Trophoblast cell (in vitro differentiated cells and primary cell): ENCODE measurements around the gene NOX4.

ENCODE experiments used
- DNase-seq, 2 donors: peaks; one replicate each; pipeline ENCODE4 v3.0.0-alpha.2; 2016
- H2AFZ ChIP-seq: 2 replicates; pipeline ENCODE4 v1.6.1; 2013; ENCODE audit warnings: low read length, moderate library complexity, mild to moderate bottlenecking; ENCODE audit not compliant: insufficient read depth, poor library complexity
- H2AK5ac ChIP-seq: 2 replicates; pipeline ENCODE4 v1.6.1; 2013; ENCODE audit warnings: mild to moderate bottlenecking, low read length
- H2BK120ac ChIP-seq: 2 replicates; pipeline ENCODE4 v1.6.1; 2013; ENCODE audit warnings: low read length, mild to moderate bottlenecking, moderate library complexity; ENCODE audit not compliant: insufficient read depth, poor library complexity
- H2BK12ac ChIP-seq: 2 replicates; pipeline ENCODE4 v1.6.1; 2013; ENCODE audit warnings: mild to moderate bottlenecking, low read length, moderate library complexity
- H2BK5ac ChIP-seq: 2 replicates; pipeline ENCODE4 v1.6.1; 2013; ENCODE audit warnings: low read length, low read depth, moderate library complexity, mild to moderate bottlenecking; ENCODE audit not compliant: poor library complexity
- H3K14ac ChIP-seq: 2 replicates; pipeline ENCODE4 v1.6.1; 2013; ENCODE audit warnings: mild to moderate bottlenecking, low read length
- H3K18ac ChIP-seq: 2 replicates; pipeline ENCODE4 v1.6.1; 2013; ENCODE audit warnings: mild to moderate bottlenecking, low read length
- H3K23ac ChIP-seq: 2 replicates; pipeline ENCODE4 v1.6.1; 2013; ENCODE audit warnings: low read length
- H3K27ac ChIP-seq: 2 replicates; pipeline ENCODE4 v1.5.1; 2013; ENCODE audit warnings: low read depth, mild to moderate bottlenecking, inconsistent platforms, low read length, moderate library complexity
- H3K27me3 ChIP-seq: 2 replicates; pipeline ENCODE4 v1.6.1; 2013; ENCODE audit warnings: inconsistent platforms, mild to moderate bottlenecking, low read length, moderate library complexity; ENCODE audit not compliant: insufficient read depth
- H3K36me3 ChIP-seq, 2 experiments: 1 replicate in 1 of 2; 2 replicates in 1 of 2; pipeline ENCODE4 v1.6.1; 2013; ENCODE audit warnings: low read length in 2 of 2, mild to moderate bottlenecking in 2 of 2, moderate library complexity in 1 of 2; ENCODE audit not compliant: insufficient read depth in 2 of 2, control insufficient read depth in 1 of 2
- H3K4ac ChIP-seq: 2 replicates; pipeline ENCODE4 v1.6.1; 2013; ENCODE audit warnings: low read depth, mild to moderate bottlenecking, low read length, moderate library complexity
- H3K4me1 ChIP-seq, 2 experiments: 1 replicate in 1 of 2; 2 replicates in 1 of 2; pipeline ENCODE4 v1.6.1; 2013; ENCODE audit warnings: low read length in 2 of 2, mild to moderate bottlenecking in 2 of 2, moderate library complexity in 1 of 2; ENCODE audit not compliant: insufficient read depth in 2 of 2, control insufficient read depth in 1 of 2
- H3K4me2 ChIP-seq: 2 replicates; pipeline ENCODE4 v1.6.1; 2013; ENCODE audit warnings: inconsistent platforms, mild to moderate bottlenecking, low read length, moderate library complexity
- H3K4me3 ChIP-seq: 2 replicates; pipeline ENCODE4 v1.5.1; 2013; ENCODE audit warnings: mild to moderate bottlenecking, low read depth, low read length, inconsistent platforms
- H3K79me1 ChIP-seq: one replicate; pipeline ENCODE4 v1.6.1; 2013; ENCODE audit warnings: low read length
- H3K79me2 ChIP-seq: 2 replicates; pipeline ENCODE4 v1.6.1; 2013; ENCODE audit warnings: low read length, mild to moderate bottlenecking; ENCODE audit not compliant: control insufficient read depth, insufficient read depth, poor library complexity
- H3K9ac ChIP-seq: 2 replicates; pipeline ENCODE4 v1.6.1; 2013; ENCODE audit warnings: mild to moderate bottlenecking, low read length
- H3K9me3 ChIP-seq: 2 replicates; pipeline ENCODE4 v1.6.1; 2013; ENCODE audit warnings: low read depth, mild to moderate bottlenecking, control low read depth, inconsistent platforms, low read length; ENCODE audit not compliant: insufficient read depth
- H4K12ac ChIP-seq: 2 replicates; pipeline ENCODE4 v1.6.1; 2013; ENCODE audit warnings: low read depth, mild to moderate bottlenecking, low read length, moderate library complexity
- H4K8ac ChIP-seq: 2 replicates; pipeline ENCODE4 v1.6.1; 2013; ENCODE audit warnings: low read depth, mild to moderate bottlenecking, low read length, moderate library complexity
- H4K91ac ChIP-seq: one replicate; pipeline ENCODE4 v1.6.1; 2013; ENCODE audit warnings: low read depth, mild to moderate bottlenecking, low read length, moderate library complexity
- WGBS: extraction: QIAGEN DNeasy Blood & Tissue Kit; methylation state at CpG from one replicate; pipeline ENCODE4 v1.1.7; 2013; ENCODE audit warnings: missing lambda C conversion rate; ENCODE audit not compliant: insufficient read length, insufficient coverage; ENCODE audit errors: extremely low coverage; 5-methylcytosine and 5-hydroxymethylcytosine counted together

Gene NOX4

DNA sequence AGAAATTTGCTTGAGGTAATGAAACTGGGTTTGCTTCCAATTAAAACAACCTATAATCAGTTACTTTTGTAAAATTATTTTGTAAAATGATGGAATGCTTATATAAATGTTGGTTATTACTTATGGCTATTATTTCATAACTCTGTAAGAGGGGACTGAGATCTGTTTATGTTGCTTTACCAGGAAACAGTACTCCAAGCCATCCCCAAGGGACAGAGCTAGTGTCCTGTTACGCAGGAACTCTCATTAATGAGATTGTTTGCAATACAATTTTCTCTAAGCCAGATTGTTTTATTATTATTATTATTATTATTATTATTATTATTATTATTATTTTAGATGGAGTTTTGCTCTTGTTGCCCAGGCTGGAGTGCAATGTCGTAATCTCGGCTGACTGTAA, 2.3 kb upstream of the NOX4 start:
- peaks cover 24% of the 10 kb centered on the region for H3K79me1 ChIP-seq
- no peak overlapping the region for H3K4me3 ChIP-seq
- H2AK5ac ChIP-seq, result peak overlapping the region; percentile 93
- H4K8ac ChIP-seq, result no peak overlapping the region
- H2BK5ac ChIP-seq, result no peak overlapping the region
- no peak overlapping the region for H3K23ac ChIP-seq
- no CpG with 5 or more reads among the region's 3 CpGs for WGBS
- peak overlapping the region; percentile 82 for H3K18ac ChIP-seq
- no peaks in the 10 kb centered on the region for H3K9me3 ChIP-seq
- H3K4ac ChIP-seq, result no peak overlapping the region
- peak overlapping the region; percentile 96 for H2BK12ac ChIP-seq
- no peak overlapping the region for H3K9ac ChIP-seq
- peak overlapping the region; percentile 94 for H4K91ac ChIP-seq
- no peak overlapping the region for H3K27ac ChIP-seq
- H3K4me2 ChIP-seq, result no peak overlapping the region
- peak overlapping the region; percentile 98 for H2BK120ac ChIP-seq
- no peak overlapping the region for H4K12ac ChIP-seq
- peaks cover 7 to 9% of the 10 kb centered on the region in 2 experiments for H3K4me1 ChIP-seq
- no peak overlapping the region for H2AFZ ChIP-seq
- H3K14ac ChIP-seq, result no peak overlapping the region
- peaks cover 5% of the 10 kb centered on the region for H3K79me2 ChIP-seq
- H3K36me3 ChIP-seq, result no peaks in the 10 kb centered on the region
- no peaks in the 10 kb centered on the region for H3K27me3 ChIP-seq
- DNase-seq, result no peak

DNA sequence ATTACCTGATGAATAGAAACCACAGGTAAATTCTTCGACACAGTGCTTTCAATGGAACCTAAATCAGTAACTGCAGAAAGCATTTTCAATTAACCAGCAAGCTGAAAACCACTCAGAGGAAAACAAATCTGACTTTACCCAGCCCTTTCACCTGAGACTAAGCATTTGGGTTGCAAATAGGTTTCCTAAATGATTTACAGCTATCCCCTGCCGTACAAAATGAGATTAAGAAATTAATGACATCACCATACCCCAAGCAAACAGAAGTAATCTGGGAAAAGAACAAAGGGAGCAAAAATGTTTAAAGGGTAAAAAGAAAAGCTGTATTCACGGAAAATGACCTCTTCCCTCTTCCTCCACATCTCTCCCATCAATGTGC, 584 bp downstream of the NOX4 start:
- Histone ChIP-seq H3K14ac (no peak overlapping the region), H2AFZ (no peak overlapping the region), H3K4ac (no peak overlapping the region), H3K4me2 (peak overlapping the region; percentile 63), H4K91ac (peak overlapping the region; percentile 97), H4K8ac (no peak overlapping the region), H3K79me2 (peaks cover 5% of the 10 kb centered on the region), H2AK5ac (no peak overlapping the region), H2BK120ac (peak overlapping the region; percentile 97), H3K36me3 (no peaks in the 10 kb centered on the region), H3K9ac (peak overlapping the region; percentile 95), H3K9me3 (no peaks in the 10 kb centered on the region), H3K23ac (no peak overlapping the region), H3K79me1 (peaks cover 24% of the 10 kb centered on the region), H3K27me3 (no peaks in the 10 kb centered on the region), H2BK5ac (no peak overlapping the region), H3K4me3 (no peak overlapping the region), H3K4me1 (peaks cover 7 to 8% of the 10 kb centered on the region in 2 experiments), H2BK12ac (no peak overlapping the region), H3K18ac (no peak overlapping the region), H3K27ac (peak overlapping the region; percentile 78), H4K12ac (no peak overlapping the region)
- WGBS, result no CpG with 5 or more reads among the region's 3 CpGs
- no peak for DNase-seq

DNA sequence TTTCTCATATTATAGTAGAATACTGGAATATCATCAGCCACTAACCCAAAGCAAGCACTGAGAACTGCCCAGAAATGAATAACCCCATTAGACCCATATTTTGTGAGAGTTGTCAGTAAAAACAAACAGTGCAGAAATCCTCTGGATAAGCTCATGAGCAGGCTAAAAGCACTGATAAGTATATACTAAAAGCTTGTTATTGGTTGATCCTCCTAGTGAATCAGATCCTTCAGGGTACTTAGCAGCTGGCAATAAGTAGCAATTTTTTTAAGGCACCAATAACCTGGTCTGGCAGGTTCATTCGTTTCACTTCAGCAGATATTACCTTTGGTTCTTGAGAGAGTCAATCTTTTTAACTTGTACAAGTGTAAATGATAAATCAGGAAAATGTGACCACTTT, 1.2 kb downstream of the NOX4 start:
- no peak overlapping the region for H2AK5ac ChIP-seq
- no peaks in the 10 kb centered on the region for H3K36me3 ChIP-seq
- no peak overlapping the region for H4K91ac ChIP-seq
- H3K23ac ChIP-seq, result no peak overlapping the region
- no peak overlapping the region for H2BK5ac ChIP-seq
- H3K27ac ChIP-seq, result peak overlapping the region; percentile 10
- no peak overlapping the region for H2BK12ac ChIP-seq
- H4K8ac ChIP-seq, result no peak overlapping the region
- H3K27me3 ChIP-seq, result no peaks in the 10 kb centered on the region
- H3K79me2 ChIP-seq, result peaks cover 5% of the 10 kb centered on the region
- H4K12ac ChIP-seq, result no peak overlapping the region
- WGBS, result no CpG with 5 or more reads among the region's 1 CpG
- H3K18ac ChIP-seq, result no peak overlapping the region
- H3K79me1 ChIP-seq, result peaks cover 20% of the 10 kb centered on the region
- peaks cover 4 to 5% of the 10 kb centered on the region in 2 experiments for H3K4me1 ChIP-seq
- H3K9me3 ChIP-seq, result no peaks in the 10 kb centered on the region
- peak overlapping the region; percentile 63 for H3K4me2 ChIP-seq
- no peak overlapping the region for H3K4ac ChIP-seq
- no peak overlapping the region for H3K4me3 ChIP-seq
- H2BK120ac ChIP-seq, result no peak overlapping the region
- DNase-seq, result no peak
- no peak overlapping the region for H2AFZ ChIP-seq
- no peak overlapping the region for H3K14ac ChIP-seq
- no peak overlapping the region for H3K9ac ChIP-seq

DNA sequence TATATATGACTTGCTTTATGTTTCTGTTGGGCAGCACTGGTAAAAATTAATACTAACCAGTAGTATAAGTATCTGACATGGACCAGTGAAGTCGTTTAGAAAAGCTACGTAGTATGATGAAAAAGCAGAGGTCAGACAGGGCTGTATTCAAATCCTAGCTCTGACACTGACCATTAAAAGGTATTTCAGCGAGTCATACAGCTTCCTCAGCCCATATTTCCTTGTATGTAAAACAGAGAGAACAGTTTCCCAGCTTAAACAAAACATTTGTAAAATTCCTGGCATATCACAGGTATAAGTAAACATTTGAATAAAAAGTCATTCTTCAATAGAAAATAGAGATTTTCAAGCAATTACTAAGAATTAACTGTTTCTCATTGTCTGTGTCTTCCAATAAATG, 4.2 kb downstream of the NOX4 start:
- Histone ChIP-seq H2AK5ac (no peak overlapping the region), H3K4me1 (peaks cover 4 to 5% of the 10 kb centered on the region in 2 experiments), H3K36me3 (no peaks in the 10 kb centered on the region), H3K9ac (no peak overlapping the region), H2BK120ac (no peak overlapping the region), H4K12ac (no peak overlapping the region), H3K23ac (no peak overlapping the region), H3K79me1 (peaks cover 11% of the 10 kb centered on the region), H3K14ac (no peak overlapping the region), H3K4ac (no peak overlapping the region), H4K8ac (no peak overlapping the region), H3K9me3 (no peaks in the 10 kb centered on the region), H3K27me3 (no peaks in the 10 kb centered on the region), H2BK5ac (no peak overlapping the region), H2AFZ (no peak overlapping the region), H3K18ac (no peak overlapping the region), H2BK12ac (no peak overlapping the region), H3K79me2 (peaks cover 5% of the 10 kb centered on the region), H3K27ac (no peak overlapping the region), H3K4me3 (no peak overlapping the region), H4K91ac (no peak overlapping the region), H3K4me2 (no peak overlapping the region)
- DNase-seq, result no peak
- no CpG with 5 or more reads among the region's 3 CpGs for whole genome bisulfite sequencing
